ENCODE results near the gene CCDC28B.

The CCDC28B gene

DNA sequence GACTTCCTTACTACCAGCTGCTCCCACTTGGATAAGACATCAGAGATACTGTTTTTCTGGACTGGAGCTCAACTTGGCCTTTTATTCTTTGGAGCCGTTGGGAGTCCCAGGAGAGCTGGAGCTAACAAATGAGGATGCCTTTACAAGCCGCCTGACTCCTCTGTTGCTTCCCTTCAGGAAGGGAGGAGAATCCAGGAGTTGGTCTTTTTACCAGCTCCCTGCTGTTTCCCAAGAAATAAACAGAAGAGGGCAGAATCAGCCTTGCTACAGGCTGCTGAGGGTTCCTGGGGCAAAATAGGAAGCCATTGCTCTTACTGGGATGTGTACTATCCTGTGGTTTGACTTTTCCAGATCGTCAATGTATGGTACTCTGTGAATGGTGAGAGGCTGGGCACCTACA, 23.3 kb downstream of the CCDC28B start:
- no peak for DNase-seq

DNA sequence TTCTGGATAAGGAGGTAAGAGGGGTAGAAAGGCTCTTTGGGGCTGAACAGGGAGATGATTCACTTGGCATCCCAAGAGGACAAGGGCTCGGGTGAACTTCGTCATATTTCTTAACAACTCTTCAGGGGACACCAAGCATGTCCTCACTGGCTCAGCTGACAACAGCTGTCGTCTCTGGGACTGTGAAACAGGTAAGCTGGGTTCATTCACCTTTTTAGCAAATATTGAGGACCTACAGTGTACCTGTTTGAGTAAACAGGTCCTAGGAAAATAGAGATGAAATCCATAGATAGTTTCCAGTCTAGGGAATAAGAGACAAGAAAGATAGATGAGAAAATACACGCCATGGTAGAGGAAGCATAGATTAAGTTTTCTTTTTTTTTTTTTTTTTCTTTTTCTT, 23.9 kb downstream of the CCDC28B start:
- DNase-seq, result no peak

DNA sequence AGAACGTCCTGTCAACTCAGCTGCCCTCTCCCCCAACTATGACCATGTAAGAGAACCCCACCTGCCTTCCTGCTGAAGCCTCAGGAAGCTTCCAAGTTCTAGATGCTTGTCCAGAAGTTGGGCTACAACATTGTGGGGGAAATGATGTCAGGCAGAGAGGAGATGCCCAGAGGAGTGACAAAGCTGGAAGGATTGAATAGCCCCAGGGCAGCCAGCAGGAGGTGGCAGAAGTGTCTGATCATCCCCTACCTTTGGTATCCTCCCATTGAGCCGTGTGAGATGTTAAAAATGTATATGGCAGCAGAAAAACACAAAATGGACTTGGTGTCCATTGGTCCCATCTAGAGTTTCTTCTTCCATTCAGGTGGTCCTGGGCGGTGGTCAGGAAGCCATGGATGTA, 28.4 kb downstream of the CCDC28B start:
- no peak for DNase-seq

- no peak for DNase-seq
These were observed 31.5 kb downstream of the CCDC28B start for GRCh38 chr1:32231843-32232432.

GRCh38 chr1:32232558-32233304, 32.3 kb downstream of the CCDC28B start:
- no peak for DNase-seq

DNA sequence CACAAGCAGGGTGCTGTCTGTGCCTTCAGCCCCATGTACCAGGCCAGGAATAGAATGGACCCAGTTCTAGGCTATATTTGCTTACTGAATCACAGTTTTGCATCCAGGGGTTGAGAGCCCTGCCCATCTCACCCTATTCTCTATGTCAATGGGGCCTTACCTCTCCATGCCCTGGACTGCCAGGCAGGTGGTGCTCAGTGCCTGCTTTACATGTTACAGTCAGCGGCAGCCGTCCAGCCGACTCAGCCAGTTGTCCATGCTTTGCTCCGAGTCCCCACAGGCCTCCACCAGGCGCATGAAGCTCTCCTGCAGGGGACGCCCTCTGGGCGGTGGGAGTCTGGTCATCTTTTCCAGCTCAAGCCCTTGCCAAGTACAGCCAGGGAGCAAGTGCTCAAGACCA, 34.4 kb downstream of the CCDC28B start:
- no peak for DNase-seq

DNA sequence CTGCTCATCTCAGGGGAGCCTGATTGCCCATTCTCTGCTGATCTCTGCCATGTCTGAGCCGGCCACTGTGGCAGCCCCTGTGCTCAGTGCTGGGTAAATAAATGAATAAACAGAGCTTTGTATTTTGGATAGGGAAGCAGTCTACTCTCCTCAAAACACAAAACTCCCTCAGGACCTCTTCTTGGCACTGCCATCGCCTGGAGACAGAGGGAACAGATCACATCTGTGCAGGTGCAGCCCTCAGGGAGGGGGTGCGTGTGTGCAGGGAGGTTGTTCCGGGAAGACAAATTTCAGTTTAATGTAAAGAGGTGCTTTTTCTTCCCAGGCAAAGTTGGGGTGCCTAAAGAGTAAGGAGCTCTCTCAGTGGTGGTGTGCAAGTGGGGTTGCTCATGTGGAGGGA, 38.9 kb downstream of the CCDC28B start:
- no peak for DNase-seq

- DNase-seq, result no peak
These were observed 39.4 kb downstream of the CCDC28B start for GRCh38 chr1:32239790-32240139.

GRCh38 chr1:32240140-32240951, 40.0 kb downstream of the CCDC28B start:
- DNase-seq, result no peak

- no peak for DNase-seq
These were observed 40.8 kb downstream of the CCDC28B start for GRCh38 chr1:32241001-32241763.

DNA sequence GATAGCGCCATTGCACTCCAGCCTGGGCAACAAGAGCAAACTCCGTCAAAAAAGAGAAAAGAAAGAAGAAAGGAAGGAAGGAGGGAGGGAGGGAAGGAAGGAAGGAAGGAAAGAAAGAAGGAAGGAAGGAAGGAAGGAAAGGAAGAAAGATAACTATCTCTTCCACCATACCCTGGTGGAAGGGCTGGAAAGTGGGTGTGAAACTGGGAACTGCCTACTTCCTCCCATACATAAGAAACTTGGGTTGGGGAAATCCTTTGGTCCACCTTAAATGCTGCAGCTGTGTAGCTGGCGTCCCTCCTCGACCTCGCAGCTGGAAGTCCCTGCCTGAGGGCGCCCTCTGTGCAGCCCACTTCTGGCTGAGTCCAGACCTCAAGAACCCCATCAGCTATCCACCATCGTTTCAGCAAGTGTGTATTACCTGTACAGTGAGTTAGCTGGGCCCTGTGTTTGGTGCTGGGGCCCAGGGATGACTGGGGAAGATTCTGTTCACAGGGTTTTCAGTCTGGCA, 42.0 kb downstream of the CCDC28B start:
- DNase-seq, result no peak

DNA sequence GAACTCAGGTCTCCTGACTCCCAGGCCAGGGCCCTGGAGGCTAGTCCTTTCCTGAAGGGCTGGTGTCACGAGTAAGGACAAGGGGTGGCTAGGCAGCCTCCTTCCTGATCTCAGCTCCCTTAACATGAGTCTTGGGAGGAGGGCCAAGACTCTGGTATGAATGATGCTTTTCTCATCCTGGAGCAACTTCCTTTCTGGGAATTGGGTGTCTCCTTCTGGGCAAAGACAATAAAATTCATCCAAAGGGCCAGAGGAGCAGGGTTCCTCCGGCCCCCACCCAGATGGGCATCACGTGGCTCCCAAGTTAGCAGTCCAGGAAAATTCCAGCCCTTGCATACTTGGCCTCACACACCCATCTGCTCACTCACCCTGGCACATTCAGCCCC, 46.5 kb downstream of the CCDC28B start, which contains the start of gene FAM167B:
Gene FAM167B, plus strand, starts transcription at position 335 of the 386 bp plus-strand sequence. CDS start 200 bp downstream, outside the sequence.
- no peak for DNase-seq

DNA sequence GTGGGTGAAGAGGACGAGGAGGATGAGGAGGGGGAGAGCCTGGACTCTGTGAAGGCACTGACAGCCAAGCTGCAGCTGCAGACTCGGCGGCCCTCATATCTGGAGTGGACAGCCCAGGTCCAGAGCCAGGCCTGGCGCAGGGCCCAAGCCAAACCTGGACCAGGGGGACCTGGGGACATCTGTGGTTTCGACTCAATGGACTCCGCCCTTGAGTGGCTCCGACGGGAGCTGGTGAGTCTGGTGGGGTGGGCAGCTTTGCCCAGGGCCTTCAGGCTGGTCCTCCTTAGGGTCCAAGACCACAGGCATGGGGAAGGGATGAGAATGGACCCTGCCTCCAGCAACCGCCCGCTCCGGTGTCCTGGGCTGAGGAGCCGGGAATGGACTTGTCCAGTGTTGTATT, 47.1 kb downstream of the CCDC28B start:
- no peak for DNase-seq

- DNase-seq, result no peak
These were observed 47.8 kb downstream of the CCDC28B start for GRCh38 chr1:32247983-32248889.

DNA sequence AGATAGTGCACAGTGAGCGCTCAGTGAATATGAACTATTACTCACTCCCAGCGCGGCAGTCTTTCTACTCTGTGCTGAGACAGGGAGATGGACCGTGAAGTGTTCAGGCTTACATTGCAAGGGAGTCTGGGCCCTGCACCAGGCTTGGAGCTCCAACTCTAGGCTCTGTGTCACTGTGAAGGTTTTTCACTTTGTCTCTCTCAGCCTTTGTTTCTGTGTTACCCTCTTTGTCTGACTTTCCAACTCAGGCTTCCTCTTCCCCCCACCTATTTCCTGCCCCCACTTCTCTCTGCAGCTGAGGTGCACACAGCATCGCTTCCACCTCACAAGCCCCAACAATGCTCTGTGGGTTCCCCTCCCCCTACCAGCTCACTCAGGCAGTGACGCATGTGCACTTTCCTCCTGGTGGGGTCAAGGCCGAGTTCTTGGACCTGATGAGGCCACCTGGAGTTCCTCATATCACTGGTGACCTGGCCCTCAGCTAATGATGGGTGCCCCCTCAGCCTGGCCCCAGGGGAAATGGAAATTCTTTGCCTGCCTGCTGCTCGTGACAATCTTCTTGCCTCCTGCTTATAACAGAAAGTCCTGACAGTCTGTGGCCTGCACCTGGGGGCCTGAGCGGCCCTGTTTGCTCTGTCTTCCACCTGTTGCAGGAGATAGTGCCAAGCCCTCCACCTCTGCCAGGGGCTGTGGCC, 49.6 kb downstream of the CCDC28B start:
- DNase-seq, result peak; percentile 84

DNA sequence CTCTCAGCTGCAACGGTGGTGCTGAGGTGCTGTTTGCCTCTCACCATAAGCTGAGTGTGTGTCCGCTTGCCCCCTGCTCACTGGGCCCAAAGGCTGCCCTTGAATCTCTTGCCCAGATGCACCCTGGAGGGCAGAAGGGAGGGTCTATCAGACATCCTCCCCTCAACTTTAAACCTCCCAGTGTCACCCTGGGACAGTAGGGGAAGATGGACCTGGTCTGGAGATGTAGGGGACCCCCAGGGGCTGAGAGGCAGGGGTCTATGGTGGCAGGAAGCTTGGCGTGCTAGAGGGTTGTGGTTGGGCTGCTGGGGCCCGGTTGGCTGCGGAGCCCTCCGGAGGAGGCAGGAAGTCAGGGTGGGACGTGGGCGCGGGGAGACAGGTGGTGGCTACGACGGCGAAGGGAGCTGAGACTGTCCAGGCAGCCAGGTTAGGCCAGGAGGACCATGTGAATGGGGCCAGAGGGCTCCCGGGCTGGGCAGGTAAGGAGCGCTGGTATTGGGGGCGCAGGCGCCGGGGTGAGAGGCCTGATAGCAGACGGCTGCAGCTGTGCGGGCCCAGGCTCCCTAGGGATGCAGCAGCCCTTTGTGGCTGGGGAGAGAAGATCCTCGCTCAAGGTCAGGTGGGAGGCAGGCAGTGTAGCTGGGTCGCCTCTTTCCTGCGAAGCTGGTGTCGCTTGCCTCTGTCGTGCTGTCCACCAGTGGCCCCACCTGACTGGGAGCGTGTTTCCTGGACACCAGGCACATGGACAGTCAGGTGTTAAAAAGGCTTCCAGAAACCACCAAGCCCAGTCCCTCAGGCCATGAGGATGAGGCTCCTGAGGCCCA, 50.7 kb downstream of the CCDC28B start, which contains the start of gene LCK:
Gene LCK, plus strand, starts transcription at position 373 of the 824 bp plus-strand sequence. CDS start 23,065 bp downstream, outside the sequence.
- DNase-seq, result peak; percentile 34
